COLO829 (cell line): ENCODE data around the gene SOX18.
A peak's percentile ranks its signal among the peaks of the same experiment; 100 is the strongest.

Experiments used
- DNase-seq: peaks from one replicate; pipeline ENCODE4 v3.0.0; 2012; ENCODE audit warnings: low spot score

Gene SOX18

DNA sequence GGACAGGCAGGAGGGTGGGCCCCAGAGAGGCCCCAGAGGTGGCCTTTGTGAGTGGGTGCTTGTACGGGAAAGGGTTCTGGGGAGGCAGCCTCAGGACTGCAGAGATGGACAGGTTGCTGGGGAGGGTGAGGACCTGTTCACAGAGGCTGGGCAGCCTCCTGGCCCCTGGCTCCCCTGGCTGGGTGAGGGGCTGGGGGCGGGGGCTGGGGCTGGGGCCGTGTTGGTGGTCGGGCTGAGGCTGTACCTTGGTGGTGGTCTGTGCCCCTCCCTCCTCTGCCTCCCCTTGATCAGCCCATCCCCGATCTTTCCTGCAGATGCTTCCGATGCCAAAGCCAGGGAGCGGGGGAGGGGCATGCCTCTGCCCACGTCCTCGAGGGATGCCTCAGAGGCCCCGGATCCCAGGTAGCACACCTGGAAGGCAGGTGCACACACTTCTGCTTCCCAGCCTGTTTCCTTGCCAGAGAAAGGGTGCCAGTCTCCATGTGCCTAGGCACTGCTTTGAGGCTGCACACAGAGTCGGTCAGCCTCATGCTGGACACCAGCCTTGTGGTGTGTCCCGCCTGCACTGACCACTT lies 18.4 kb upstream of the SOX18 start:
- no peak for DNase-seq

DNA sequence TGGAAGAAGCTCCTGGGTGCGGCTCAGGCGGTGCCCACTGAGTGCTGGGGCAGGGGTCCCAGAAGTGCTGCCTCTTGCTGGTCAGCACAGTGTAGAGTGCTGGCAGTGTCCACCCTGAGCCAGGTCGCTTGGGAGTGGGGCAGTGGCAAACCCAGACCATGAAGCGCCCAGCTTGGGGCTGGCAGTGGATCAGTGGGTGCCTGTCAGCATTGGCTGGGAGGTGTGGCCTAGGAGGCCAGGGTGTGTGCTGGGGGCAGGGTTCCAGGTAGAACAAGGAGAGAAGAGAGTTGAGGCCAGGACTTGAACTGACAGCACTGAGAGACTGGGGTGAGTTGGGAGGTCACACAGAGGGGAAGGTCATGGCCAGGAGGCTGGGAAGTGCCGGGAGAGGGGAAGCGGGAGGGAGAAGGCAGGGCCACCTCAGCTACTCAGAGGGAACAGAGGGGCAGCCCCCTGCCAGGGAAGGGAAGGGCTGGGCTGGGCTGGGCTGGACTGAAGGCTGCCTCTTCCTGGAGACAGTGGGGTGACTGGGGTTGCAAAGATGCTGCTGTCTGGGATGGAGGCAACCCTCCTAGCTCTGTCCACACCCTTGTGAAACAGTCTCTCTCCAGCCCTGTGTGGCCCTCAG lies 17.7 kb upstream of the SOX18 start:
- no peak for DNase-seq

DNA sequence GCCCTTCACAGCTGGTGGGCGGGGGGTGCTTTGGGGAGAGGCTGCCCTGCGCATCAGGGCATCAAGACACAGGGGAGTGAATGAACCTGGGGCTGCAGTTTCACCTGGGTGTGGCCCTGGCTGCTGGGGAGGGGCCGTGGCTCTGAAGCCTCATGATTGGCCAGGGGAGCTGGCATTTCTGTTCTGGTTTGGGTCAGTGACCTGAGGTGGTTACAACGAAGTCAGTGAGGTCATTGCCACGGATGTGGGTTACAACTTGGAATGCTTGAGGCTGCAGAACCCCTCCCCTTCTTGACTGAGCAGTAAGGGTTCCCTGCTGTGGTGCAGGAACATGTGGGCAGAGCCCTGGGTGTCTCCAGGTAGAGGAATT lies 16.5 kb upstream of the SOX18 start:
- no peak for DNase-seq

DNA sequence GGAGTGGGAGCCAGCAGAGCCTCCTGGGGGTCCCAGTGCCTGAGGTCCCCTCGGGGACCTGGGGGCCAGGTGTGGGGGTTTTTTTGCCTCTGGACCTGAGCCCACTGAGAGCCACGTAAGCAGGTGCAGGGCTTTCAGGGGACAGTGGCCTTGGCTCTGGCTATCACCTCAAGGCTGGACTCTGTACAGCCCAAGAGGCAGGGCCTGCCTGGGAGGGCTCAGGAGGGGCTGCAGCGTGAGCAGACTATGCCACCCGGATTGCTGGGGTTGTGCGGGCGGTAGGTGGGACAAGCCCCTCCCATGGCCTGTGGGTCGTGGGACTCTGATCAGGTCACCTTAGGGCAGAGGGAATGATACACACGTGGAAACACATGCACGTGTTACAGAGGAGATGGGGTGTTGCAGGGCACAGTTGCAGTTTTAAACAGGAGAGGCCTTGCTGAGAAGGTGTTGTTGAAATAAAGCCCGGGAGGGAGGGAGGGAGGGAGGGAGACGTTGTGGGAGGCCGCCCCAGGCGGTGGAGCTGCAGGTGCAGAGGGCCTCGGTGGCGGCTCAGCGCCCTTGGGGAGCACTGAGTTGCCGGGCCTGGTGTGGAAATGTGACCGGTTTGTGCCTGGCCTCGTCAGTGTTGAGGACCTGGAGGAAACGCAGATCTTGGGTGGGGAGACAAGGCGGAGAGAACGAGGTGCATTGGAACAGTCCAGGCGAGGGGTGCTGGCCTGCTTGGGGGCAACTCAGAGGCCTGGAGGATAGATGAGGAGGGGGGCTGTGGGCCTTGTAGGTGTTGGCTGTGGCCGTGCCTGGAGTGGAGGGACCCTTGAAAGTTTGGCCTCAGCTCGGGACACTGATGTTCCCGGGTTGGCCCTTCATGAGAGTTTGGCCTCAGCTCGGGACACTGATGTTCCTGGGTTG lies 15.9 kb upstream of the SOX18 start:
- no peak for DNase-seq

DNA sequence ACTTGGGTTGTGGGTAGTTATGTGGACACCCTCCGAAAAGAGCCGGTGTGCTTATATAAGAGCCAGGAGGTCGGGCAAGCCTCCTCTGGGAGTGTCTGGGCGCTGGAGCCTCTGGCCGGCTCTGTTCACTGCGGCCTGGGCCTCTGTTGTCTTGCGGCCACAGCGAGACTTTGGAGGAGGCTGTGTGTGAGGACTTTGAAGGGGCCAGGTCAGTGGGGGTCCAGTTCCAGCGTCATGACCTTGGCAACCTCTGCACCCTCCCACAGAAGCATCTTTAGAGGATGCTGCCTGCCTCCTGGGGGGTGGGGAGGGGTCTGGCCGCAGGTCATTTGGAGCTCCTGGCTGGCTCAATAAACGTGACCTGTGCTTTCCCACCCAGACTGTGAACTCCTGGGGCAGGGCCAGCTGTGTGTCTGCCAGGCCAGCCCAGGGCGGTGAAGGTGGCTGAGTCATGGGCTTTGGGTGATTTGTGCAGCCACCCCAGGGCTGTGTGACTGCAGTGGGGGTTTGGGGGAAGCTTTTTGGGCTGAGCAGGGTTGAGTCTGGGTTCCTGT lies 14.8 kb upstream of the SOX18 start:
- DNase-seq: no peak

DNA sequence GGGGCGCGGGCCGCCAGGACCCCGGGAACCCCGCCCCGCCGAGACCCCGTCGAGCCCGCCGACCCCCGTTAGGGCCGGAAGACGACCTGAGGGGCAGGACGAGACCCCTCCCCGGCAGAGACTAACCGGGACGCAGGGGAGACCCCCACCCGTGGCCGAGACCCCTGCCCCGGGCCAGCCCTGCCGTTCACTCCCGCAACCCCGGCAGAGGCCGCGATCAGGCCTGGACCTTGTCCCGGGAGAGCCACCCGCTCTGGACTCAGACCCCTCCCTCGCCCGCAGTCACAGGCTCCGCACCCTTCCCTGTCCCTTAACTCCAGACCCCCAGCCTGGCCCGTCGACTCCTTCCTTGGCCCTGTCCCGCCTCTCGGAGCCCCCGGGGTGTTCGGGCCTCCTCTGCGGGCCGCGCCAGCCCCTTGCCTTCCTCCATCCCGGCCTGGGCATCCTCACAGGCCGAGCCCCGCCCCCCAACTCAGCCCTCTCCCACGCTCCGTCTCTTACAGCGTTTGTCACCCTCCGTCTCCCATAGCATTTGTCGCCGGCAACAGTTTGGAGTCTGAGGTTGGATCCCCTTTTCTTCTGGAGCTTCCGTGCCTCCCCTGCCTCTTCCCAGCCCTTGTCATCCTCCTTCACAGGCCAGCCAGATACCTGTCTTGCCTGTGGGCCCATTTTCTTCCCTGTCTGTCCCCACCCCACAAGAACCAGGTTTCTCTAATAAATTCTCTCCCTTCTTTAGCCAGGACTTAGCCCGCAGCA lies 14.1 kb upstream of the SOX18 start:
- DNase-seq: no peak

DNA sequence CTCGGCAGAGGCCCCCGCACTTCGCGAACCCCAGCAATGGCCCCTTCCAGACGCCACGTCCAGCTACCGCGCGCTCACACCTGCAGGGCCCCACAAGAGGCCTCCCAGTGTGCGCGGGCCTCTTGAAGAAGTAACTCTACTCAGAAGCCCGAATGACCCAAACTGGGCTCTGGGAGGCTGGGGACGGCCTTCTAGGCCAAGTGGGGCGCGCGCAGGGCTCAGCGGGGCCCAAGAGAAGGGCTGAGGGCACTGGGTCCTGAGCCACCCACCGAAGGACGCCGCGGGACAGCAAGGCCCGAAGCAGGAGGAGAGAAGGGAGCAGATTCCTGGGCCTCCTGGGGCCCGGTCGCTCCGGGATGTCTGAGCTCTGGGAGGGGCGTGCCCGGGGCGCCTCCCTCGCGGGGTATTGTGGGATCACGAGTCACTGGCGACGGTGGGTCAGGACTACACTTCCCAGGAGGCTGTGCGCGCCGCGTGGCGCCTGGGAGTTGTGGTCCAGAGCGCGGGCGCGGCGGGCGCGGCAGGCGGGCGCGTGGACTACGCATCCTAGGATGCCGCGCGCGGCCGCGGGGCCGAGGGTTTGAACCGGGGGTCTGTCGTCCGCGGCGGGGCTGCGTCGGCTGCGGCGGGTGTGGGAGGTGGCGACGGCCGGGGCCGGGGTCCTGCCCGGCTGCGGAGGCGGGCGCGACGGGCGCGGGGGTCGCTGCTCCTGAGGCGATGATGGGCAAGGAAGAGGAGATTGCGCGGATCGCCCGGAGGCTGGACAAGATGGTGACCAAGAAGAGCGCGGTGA lies 13.4 kb upstream of the SOX18 start, which contains the start of gene TCEA2:
Gene TCEA2 (plus strand): TSS at position 603 of the 793 bp plus-strand sequence. CDS start 115 bp downstream, at position 718.
- peak; percentile 98 for DNase-seq

DNA sequence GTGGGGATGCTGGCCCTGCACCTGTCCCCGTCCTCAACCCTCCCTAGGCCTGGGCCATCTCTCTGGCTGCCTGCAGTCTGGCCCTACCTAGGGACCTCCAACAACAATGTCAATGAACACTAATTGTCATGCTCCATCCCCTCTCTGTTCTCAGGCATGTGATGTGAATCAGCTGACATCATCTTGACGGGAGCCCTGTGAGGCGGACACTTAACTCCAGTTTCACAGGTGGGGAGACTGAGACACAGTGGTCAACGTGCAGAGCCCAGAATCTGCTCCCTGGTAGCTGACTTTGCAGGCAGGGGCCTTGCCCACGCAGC lies 12.8 kb upstream of the SOX18 start:
- DNase-seq: no peak

DNA sequence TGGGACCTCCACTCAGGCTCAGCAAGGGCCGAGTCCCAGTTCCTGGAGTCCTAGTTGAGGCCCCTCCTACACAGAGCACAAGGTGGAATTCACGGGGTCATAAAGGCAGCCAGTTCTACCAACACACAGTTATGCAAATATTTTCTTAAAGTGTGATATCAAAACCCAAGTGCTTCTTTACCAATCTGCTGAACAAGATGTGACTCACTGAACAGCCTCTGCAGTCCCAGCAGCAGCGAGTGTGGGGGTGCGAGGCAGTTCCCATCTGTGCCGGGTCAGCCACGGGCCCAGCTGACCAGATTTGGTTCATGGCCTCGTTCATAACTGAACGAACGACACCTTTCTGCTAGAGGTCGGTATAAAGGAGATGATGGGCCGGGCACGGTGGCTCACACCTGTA lies 9.1 kb upstream of the SOX18 start:
- no peak for DNase-seq

DNA sequence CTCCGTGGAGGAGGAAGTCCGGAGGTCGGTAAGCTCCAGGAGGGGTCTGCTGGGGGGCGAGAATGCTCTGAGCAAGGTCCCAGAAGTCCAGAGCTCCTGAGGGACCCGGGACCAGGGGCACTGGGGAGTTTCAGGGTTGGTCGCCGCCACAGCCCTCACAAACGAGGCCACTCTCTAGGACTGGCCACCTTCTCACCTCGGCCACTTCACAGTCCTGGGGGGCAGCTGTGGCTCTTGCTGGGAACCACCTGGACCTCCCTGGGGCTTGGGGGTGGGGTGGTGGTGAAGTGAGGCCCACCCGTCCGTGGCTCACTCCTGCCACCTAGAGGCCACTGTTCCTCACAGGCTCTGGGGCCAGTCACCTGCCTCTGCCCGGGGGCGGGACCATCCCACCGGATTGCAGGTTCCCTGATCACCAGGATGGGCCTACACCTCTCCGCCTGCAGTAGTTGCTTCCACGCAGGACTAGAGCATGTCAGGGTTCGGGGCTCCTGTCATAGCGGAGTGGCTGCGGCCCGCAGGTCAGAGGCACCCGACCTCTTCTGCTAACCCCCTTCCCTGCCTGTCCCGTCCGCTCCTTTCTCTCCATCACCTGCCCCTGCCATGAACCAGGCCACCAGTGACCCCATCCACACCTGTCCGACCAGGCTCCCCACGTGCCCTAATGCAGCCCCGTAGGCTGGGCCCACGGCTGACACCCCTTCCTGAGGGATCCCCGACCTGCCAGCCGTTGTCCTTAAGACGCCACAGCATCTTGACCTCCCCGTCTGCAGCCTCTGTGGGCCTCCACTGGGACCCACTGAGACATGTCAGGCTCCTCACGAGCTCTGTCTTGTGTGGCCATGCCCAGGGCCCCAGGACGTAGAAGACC lies 8.4 kb upstream of the SOX18 start:
- DNase-seq: peak; percentile 64

DNA sequence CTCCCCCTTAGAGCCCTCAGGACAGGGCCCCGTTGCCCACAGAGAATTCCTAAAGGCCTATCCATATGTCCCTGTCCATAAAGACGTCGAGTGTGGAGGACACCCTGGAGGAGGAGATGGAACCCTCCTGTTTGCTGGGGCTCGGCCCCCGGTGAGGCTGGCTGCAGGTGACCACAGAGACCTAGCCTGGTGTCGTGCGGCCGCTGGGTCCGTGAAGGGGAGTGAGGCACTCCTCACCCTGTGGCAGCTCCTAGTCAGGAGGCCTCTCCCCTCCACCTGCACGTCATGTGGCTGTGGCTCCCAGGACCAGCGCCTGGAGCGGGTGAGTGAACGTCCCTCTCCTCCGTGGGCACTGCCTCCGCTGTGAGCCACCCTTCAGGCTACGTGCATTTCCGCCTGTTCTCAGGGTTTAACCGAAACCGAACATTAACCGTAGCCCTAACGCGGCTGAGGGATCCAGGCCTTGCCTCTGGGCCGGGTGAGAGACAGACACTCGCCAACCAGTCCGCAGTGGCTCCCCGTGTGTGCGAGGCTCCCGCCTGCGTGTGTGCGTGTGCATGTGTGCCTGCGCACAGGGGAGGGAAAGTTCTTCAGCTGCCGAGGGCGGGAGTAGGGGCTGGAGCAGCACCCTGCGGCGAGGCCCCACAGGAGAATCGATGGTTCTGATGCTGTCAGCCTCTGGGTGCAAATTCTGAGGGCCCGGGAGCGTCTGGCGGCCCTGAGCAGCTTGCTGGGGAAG lies 7.6 kb upstream of the SOX18 start:
- no peak for DNase-seq

DNA sequence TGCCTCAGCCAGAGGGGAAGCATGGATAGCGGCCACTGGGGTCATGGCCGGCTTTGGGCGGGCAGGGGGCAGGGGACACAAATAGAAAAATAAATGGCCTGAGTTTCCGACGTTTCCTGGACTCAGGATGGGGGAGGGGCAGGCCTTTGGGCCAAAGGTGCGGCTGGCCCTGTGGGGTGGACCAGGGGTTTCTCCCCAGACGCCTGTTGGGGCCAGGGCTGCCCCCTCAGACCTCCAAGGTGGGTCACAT lies 7.1 kb upstream of the SOX18 start:
- no peak for DNase-seq

DNA sequence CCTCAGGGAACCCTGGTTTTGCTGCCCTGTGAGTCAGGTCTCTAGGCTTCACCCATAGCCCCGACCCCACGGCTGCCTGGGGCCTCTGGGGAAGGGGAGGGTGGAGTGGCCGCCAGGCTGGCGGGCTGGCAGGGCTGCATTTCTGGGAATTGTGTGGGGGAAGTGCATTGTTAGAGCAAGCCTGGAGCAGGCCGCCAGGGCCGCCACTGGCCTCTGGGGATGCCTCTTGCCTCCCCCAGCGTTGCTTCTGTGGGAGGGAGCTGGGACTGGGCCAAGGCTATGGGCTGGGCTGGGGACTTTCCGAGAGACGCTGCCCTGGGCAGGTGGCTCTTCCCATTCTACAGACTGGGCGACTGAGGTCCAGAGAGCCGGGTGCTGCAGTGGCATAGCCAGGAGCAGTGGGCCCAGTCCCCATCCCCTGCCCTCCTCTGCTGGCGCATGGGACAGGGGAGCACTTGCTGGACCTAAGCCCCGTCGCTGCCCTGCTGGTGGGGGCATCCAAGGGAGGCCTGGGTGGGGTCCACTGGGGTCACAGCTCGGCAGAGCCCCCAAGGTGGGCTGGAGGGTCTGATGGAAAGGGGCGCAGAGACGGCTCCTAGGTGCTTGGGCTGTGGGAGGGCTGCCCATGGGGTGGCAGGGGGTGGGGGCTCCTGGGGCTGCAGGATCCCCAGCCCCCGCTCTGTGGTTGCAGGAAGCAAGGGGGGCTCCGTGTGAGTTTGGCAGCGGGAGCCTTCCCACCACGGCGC lies 6.6 kb upstream of the SOX18 start:
- no peak for DNase-seq

DNA sequence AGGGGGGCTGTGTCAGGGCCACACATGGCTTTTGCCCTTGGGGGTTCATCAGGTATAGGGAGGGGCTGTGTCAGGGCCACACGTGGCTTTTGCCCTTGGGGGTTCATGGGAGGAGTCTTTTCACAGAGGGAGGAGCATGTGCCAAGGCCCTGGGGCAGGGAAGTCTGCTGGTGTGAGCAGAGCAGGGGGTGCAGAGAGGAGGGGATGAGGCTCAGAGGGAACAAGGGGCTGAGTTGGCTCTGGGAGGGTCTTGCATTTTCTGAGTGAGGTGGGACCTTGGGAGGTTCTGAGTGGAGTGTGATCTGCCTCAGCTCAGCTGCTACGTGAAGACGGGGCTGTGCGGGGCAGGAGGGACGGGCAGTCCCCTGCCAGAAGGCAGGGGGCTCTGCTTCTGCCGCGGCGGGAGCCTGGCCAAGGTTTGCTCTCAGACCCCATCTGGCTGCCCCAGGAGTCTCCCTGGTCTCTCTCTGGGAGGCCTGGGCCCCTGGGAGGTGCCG lies 6.0 kb upstream of the SOX18 start:
- no peak for DNase-seq

DNA sequence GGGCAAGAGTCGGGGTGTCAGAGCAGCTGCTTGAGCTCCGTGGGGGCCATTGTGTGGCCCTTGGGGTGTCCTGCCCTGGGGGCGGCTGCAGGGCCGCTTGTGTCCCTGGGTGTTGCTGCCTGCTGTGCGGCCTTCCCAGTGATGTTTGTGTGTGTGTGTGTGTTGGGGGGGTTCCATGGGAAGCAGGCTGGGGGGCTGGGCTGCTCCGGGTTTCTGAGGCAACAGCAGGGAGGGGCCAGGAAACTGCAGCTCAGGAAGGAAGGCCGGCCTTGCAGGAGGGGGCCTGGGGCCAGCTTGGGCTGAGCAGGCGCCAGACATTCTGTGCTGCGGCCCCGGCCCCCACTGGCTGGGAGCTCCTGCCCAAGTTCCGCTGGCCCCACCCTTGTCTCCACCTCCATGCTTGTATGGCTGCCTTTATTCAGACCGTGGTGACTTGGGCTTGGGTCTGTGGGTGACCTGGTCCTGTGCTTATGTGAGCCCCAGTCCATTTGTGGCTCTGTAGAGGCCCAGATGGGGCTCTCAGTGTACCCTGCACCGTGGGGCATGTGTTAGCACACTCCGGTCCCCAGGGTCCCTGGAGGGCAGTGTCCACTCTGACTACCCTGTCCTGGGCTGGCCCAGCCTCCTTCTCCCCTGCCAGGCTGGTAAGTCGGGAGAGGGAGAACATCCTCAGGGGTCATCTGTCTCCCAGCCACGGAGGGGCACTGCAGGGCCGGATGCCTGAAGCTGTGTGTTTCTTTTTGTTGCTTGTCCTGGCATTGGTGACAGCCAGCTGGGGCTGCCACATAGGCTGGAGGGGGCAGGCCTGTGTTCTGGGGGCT lies 4.6 kb upstream of the SOX18 start:
- DNase-seq: no peak

DNA sequence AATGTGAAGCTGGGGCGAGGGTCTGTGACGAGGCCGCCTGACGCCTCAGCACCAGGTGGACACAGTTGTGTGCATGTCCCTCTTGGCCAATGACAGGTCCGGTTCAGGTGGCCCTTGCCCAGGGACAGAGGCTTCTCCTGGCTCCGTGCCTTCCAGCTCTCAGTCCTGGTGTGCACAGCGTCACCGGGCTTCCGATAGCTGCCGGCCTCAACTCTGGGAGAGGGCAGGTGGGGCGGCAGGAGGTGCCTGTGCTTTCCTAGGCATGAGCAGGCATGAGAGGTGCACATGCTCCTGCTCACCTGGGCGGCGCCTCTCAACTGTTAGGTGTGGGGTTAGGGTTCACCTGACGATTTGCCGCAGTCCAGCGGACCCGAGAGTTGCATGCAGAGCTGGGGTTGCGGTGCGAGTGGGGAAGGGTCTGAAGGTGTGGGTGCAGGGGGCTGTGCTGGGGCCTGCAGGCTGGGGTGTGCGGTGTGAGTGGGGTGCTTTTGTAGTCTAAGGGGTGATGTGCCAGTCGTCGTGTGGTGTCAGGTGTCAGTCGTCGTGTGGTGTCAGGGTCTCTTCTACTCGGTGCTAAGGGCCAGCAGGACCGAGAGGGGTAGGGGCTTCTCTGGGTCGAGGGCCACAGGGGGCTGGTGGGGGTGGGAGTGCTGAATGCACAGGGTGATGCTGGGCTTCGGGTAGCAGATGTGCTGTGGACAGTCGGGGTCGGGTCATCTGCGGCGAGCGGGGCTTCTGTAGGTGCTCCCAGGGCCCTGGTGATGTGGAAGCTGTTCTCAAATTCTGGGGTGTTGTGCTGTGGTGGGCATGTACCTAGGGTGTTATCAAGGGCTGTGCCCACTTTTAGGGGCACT lies 3.8 kb upstream of the SOX18 start:
- DNase-seq: no peak

DNA sequence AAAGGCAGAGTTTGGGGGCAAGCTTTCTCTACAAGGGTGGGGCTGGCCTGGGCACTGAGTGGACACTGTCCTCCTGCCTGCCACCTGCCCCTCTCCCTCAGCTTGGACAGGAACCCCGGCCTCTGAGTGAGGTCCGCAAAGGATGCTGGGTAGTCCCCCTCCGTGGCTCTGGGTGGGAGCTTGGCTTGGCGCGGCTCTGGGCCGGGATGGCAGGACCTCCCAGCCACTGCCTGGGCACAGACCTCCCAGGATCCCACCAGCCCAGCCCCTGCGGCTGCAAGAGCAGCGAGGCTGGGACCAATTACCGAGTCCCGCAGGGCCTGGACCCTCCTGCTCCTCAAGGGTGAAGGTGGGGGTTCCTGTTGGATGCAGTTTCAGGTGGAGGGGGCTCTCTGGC lies 2.9 kb upstream of the SOX18 start:
- DNase-seq: no peak
